AG04449 (cell line): ENCODE data around the gene PIWIL4.

ENCODE experiments used
- CTCF ChIA-PET: fragments of 350-600 bp; formaldehyde crosslinking; extraction: SDS; loops from one replicate; lab custom pipeline; 2021; ENCODE audit warnings: antibody characterized with exemption; lab: Yijun Ruan, JAX
- POLR2A ChIA-PET: fragments of 400-600, 350-600 bp; formaldehyde crosslinking; extraction: SDS; loops from one replicate; lab custom pipeline; 2020; ENCODE audit warnings: antibody characterized with exemption, inconsistent platforms; lab: Yijun Ruan, JAX
- DNase-seq: peaks from one replicate; pipeline ENCODE4 v3.0.0-alpha.2; 2010; ENCODE audit warnings: low read depth, low spot score
- H3K4me3 ChIP-seq: 2 replicates; pipeline ENCODE4 v1.5.1; 2011; ENCODE audit warnings: low read depth, mild to moderate bottlenecking, control low read depth, low read length
- CTCF ChIP-seq: IDR thresholded peaks from one replicate; pipeline ENCODE4 v1.5.1; 2011; ENCODE audit warnings: mild to moderate bottlenecking, moderate library complexity, low read length, control low read depth, inconsistent platforms; ENCODE audit not compliant: insufficient read depth; ENCODE audit errors: missing control alignments

Gene PIWIL4

GRCh38 chr11:94669023-94669422 lies 101.9 kb downstream of the PIWIL4 start:
- no peak for TF ChIP-seq CTCF
- no peak overlapping the region for H3K4me3 ChIP-seq
- DNase-seq, result no peak
- ChIA-PET POLR2A (no interaction called here), CTCF (no interaction called here)
